C4-2B (cell line): ENCODE measurements around the gene NDUFAF5.

Experiments
- ZFX ChIP-seq: fragments of 450-650 bp; IDR thresholded peaks from 2 replicates; pipeline ENCODE4 v1.6.1; 2017
- TF ChIP-seq, protein P1 (sequence below): fragments of 450-650 bp; conservative IDR thresholded peaks from 2 replicates; pipeline ENCODE4 v1.5.1; 2017; ENCODE audit warnings: mild to moderate bottlenecking

DNA sequence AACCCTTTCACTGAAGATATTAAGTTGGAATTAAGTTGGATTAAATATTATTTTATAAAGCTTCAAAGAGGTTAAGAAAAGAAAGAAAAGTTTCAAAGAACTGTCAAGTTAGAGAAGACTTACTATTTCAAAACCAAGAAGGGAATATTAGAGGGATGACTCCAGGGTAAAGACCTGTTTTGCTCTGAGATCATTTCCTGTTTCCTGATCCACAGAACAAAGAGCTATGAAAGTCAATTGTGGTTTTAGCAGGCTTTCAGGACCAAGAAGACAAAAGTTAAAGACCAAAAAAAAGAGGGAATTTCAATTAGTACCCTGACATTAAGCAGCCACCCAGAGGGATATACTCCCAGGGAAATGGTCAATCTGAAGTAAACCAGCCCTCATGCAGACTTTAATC is 19.5 kb upstream of the NDUFAF5 start:
- TF ChIP-seq, protein P1, sequence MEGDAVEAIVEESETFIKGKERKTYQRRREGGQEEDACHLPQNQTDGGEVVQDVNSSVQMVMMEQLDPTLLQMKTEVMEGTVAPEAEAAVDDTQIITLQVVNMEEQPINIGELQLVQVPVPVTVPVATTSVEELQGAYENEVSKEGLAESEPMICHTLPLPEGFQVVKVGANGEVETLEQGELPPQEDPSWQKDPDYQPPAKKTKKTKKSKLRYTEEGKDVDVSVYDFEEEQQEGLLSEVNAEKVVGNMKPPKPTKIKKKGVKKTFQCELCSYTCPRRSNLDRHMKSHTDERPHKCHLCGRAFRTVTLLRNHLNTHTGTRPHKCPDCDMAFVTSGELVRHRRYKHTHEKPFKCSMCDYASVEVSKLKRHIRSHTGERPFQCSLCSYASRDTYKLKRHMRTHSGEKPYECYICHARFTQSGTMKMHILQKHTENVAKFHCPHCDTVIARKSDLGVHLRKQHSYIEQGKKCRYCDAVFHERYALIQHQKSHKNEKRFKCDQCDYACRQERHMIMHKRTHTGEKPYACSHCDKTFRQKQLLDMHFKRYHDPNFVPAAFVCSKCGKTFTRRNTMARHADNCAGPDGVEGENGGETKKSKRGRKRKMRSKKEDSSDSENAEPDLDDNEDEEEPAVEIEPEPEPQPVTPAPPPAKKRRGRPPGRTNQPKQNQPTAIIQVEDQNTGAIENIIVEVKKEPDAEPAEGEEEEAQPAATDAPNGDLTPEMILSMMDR, result no peak
- no peak for TF ChIP-seq ZFX
